ENCODE results near the gene IREB2.

The IREB2 gene

DNA sequence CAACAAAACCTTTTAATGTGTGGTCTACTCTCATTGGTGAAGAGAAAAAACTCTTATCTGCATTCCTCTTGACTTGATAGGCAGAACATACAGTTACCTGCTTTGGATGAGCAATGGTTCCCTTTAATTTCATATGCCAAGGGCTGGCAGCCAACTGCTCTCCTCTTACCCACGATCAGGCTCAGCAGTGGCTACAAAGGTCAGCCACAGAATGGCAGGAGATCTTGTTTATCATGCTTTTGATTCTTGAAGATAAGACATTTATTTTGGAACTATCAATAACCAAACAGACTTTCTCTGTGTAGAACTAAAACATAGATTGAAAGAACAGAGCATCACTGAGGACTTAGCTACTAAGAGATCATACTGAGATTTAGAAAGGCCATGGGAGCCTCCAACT, 6.1 kb upstream of the IREB2 start:
- TF ChIP-seq POLR2AphosphoS5 (IDR thresholded peaks at IDR 0.05; ENCODE audit: low read depth, low read length) (no peak), SIN3A (IDR thresholded peaks at IDR 0.05; ENCODE audit: borderline replicate concordance, insufficient read depth, low read length) (no peak), TAF1 (IDR thresholded peaks at IDR 0.05; ENCODE audit: borderline replicate concordance, insufficient read depth, low read length) (no peak), FOXP2 (optimal IDR thresholded peaks at IDR 0.05; ENCODE audit: borderline replicate concordance, extremely low read depth, extremely low read length, insufficient read depth) (no peak)
- TF ChIP-seq, protein P1, sequence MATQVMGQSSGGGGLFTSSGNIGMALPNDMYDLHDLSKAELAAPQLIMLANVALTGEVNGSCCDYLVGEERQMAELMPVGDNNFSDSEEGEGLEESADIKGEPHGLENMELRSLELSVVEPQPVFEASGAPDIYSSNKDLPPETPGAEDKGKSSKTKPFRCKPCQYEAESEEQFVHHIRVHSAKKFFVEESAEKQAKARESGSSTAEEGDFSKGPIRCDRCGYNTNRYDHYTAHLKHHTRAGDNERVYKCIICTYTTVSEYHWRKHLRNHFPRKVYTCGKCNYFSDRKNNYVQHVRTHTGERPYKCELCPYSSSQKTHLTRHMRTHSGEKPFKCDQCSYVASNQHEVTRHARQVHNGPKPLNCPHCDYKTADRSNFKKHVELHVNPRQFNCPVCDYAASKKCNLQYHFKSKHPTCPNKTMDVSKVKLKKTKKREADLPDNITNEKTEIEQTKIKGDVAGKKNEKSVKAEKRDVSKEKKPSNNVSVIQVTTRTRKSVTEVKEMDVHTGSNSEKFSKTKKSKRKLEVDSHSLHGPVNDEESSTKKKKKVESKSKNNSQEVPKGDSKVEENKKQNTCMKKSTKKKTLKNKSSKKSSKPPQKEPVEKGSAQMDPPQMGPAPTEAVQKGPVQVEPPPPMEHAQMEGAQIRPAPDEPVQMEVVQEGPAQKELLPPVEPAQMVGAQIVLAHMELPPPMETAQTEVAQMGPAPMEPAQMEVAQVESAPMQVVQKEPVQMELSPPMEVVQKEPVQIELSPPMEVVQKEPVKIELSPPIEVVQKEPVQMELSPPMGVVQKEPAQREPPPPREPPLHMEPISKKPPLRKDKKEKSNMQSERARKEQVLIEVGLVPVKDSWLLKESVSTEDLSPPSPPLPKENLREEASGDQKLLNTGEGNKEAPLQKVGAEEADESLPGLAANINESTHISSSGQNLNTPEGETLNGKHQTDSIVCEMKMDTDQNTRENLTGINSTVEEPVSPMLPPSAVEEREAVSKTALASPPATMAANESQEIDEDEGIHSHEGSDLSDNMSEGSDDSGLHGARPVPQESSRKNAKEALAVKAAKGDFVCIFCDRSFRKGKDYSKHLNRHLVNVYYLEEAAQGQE (IDR thresholded peaks at IDR 0.05; ENCODE audit: insufficient read depth in 1 of 2, low read depth in 2 of 2, low read length in 2 of 2), result no peak

DNA sequence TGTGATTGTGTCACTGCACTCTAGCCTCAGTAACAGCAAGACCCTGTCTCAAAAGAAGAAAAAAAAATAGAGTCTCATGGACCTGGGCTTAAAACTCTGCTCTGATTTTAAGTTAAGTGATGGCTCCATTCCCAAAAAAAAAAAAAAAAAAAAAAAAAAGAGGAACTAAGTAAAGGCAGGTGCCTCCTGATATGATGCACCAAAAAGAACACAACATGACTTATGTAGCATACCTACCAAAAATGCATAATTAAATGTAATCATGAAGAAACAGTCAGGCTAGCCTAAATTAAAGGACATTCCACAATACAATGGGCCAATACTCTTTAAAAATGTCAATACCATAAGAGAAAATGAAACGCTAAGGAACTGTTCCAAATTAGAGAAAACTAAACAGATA, 5.4 kb upstream of the IREB2 start:
- TF ChIP-seq SIN3A (IDR thresholded peaks at IDR 0.05; ENCODE audit: borderline replicate concordance, insufficient read depth, low read length), result no peak
- TF ChIP-seq TAF1 (IDR thresholded peaks at IDR 0.05; ENCODE audit: borderline replicate concordance, insufficient read depth, low read length), result no peak
- TF ChIP-seq, protein P1 (IDR thresholded peaks at IDR 0.05; ENCODE audit: insufficient read depth in 1 of 2, low read depth in 2 of 2, low read length in 2 of 2), result no peak

DNA sequence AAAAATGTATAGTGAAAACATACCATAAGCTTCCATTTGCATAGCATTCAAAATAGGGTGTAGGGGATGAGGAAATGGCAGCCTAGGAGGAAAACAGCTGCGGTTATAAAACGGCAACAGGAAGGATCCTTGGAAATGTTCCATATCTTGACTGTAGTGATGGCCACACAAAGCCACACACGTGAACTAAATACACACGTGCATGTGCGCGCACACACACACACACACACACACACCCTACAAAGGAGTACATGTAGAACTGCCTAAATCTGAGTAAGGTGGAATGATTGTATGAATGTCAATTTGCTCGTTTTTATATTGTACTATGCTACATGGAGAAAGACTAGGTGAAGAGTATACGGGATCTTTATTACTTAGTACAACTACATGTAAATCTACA, 3.9 kb upstream of the IREB2 start:
- no peak for TF ChIP-seq FOXP2 (optimal IDR thresholded peaks at IDR 0.05; ENCODE audit: borderline replicate concordance, extremely low read depth, extremely low read length, insufficient read depth)
- TF ChIP-seq, protein P1 (IDR thresholded peaks at IDR 0.05; ENCODE audit: insufficient read depth in 1 of 2, low read depth in 2 of 2, low read length in 2 of 2), result no peak
- TF ChIP-seq POLR2AphosphoS5 (IDR thresholded peaks at IDR 0.05; ENCODE audit: low read depth, low read length), result no peak
- TF ChIP-seq TAF1 (IDR thresholded peaks at IDR 0.05; ENCODE audit: borderline replicate concordance, insufficient read depth, low read length), result no peak
- TF ChIP-seq SIN3A (IDR thresholded peaks at IDR 0.05; ENCODE audit: borderline replicate concordance, insufficient read depth, low read length), result no peak

DNA sequence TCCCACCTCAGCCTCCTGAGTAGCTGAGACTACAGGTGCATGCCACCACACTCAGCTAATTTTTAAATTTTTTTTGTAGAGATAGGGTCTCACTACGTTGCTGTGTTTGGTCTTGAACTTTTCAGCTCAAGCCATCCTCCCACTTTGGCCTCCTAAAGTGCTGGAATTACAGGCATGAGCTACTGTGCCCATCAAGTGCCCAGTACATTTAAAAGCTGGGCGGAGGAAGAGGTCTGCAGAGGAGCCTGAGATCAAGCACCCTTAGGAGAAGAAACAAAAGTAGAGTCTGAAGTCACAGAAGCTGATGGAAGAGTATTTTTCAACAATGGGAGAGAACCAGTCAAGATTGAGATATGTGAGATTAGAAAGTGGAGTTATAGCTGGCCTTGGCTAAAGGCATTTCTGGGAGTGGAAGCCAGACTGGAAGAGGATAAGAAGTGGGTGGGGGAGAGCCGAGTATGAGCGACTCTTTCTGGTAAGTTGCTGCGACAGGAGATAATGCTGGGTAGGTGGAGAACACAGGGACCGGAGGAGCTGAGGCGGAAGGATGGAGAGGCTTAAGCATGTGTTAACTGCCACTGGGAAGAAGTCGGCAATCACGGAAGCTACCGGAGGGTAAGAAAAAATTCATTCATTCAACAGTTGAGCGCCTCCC, 782 bp upstream of the IREB2 start:
- TF ChIP-seq TAF1 (IDR thresholded peaks at IDR 0.05; ENCODE audit: borderline replicate concordance, insufficient read depth, low read length) (no peak), FOXP2 (optimal IDR thresholded peaks at IDR 0.05; ENCODE audit: borderline replicate concordance, extremely low read depth, extremely low read length, insufficient read depth) (no peak)

GRCh38 chr15:78438619-78439285, 736 bp downstream of the IREB2 start:
- TF ChIP-seq POLR2AphosphoS5 (IDR thresholded peaks at IDR 0.05; ENCODE audit: low read depth, low read length), result no peak; the same call in 1 of the 2 replicates
- no peak for TF ChIP-seq FOXP2 (optimal IDR thresholded peaks at IDR 0.05; ENCODE audit: borderline replicate concordance, extremely low read depth, extremely low read length, insufficient read depth)
- TF ChIP-seq SIN3A (IDR thresholded peaks at IDR 0.05; ENCODE audit: borderline replicate concordance, insufficient read depth, low read length), result no peak
- TF ChIP-seq, protein P1 (IDR thresholded peaks at IDR 0.05; ENCODE audit: insufficient read depth in 1 of 2, low read depth in 2 of 2, low read length in 2 of 2), result no peak
- TF ChIP-seq TAF1 (IDR thresholded peaks at IDR 0.05; ENCODE audit: borderline replicate concordance, insufficient read depth, low read length), result no peak
